Left hindlimb (tissue), 1 donor: ENCODE results near the gene PLCB4.

ENCODE experiments used
- DNase-seq: peaks from one replicate; pipeline ENCODE4 v3.0.0-alpha.2; 2018

PLCB4 gene

DNA sequence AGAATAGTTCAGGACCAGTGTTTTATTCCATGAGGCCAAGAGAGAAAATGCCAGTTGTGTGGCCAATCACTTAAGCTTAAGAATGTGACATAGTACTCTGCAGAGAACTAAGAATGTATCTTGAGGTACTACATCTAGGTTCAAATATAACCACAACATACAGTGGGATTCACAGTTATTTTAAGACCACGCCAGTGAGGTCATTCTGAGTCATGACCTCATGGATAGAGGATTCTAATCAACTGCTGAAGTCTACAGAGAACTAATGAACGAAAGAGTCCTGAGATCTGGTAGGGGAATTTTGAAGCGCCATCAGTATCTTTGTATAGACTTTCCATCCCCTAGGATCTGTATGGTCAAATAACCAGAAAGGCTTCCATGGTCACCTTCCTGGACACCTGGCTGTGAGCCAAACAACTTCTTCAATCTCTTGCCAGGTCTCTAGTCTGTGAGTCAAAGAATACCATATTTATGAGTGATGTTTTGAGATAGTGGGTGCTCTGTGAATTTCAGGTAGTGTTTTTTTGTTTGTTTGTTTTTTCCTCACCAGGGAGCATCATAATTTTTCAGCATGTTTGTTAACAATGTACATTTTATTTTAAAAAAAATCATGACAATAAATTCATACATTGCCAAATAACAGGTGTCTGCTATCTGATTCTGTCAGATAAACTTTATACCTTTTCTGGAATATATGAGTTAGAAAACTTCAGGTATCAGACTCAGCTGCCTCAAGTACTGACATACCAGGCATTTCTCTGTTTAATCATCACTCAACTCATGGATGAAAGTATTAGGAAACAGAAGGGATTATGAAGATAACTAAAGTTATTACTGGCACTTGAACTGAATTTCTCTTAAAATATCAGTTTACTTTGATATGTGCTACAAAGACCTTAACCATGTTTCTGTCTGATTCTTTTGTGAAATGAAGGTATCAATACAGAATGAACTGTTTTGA lies 217.9 kb downstream of the PLCB4 start:
- DNase-seq = no peak

DNA sequence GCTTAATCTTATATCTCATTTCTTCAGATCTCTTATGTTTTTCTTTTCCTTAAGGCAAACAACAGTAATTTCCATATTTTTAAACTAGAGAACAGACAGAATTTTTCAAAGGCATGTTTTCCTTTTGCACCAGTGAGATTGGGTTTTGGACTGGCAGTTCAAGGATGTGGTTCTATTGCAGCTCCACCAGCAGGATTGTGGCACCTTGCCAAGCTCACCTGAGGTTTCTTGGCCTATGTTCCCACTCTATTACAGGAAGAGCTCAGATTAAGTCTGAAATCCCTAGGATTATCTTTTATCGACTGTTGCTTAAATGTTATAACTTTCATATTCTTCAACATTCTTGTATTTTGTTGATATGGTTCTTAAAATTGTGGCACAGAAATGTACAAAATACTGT lies 218.9 kb downstream of the PLCB4 start:
- no peak for DNase-seq

DNA sequence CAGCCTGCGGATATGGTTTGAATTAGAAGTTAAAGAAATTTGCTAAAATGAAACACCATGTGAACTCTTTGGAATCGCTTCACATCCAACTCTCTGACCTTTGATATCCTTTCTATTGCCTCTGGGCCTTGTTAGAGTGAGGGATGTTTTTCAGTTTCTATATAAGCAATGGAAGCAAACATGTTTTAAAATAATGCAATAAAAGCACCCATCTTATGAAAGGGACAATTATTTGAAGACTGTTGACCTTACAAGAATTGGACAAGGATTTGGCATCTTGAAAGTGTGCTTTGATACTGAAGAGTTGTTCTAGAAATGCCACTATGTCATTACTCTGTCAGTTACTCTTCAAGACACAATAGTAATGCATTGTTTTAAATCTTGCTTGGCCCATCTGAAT lies 221.4 kb downstream of the PLCB4 start:
- DNase-seq = no peak

DNA sequence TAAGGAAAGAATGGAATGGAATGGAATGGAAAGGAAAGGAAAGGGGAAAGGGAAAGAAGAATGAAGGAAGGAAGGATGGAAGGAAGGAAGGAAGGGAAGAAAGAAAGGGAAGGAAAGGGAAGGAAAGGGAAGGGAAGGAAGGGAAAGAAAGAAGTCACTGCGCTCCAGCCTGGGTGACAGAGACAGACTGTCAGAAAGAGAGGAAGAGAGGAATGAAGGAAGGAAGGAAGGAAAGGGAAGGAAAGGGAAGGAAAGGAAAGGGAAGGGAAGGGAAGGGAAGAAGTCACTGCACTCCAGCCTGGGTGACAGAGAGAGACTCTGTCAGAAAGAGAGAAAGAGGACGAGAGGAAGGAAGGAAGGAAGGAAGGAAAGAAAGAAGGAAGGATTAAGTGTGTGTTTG lies 224.3 kb downstream of the PLCB4 start:
- DNase-seq = no peak

DNA sequence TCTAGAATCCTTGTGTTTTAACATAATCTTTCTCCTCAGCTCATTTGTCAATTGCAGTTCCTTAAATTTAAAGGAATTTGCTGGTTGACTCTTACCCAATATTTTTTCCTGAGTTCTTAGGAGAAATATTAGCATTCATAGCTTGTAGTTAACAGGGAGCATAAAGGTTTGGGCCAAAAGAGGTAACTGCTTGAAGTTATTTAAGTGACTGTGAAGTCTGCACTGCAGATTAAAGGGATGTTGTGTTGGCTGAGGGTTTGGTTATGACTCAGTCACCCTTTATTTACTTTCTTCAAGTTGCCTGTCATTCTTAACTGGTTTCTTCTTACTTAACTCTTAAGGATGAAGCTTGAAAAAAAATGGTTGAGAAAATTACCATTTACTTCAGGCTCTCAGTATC lies 225.2 kb downstream of the PLCB4 start:
- no peak for DNase-seq

DNA sequence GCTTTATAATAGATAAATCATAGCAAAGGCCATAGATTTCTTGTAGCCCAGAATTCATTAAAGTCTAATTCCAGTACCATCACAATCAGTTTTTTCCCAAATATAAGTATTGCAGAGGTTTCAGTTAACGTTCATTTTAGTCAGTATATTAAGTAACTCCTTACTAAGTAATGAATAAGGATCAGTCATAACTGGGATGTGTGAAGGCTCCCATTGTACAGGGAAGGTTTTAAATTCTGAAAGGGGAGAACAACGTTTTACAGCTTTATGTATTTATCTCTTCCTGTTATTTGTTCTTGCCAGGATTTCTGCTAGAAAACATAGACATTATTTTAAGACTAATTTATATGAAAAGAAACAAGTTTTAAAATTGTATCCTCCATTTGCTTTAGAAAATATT lies 230.0 kb downstream of the PLCB4 start:
- no peak for DNase-seq

DNA sequence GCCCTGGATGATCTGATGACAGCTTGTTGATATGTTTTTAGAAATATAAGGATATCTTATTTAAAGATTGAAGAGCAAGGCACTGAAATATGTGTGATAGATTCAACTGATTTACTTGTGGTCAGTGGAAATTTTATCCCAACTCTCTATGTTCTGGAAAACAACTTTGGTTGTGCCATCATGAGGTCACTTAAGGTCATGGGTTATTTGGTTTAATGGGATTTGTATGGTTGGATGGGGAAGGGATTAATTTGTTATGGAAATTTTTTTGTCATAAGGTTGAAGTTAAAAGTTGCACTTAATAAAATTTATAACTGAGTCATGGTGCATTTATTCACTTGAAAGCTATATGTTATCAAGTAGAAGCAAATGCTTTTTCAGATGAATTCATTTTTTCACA lies 231.2 kb downstream of the PLCB4 start:
- DNase-seq = no peak

DNA sequence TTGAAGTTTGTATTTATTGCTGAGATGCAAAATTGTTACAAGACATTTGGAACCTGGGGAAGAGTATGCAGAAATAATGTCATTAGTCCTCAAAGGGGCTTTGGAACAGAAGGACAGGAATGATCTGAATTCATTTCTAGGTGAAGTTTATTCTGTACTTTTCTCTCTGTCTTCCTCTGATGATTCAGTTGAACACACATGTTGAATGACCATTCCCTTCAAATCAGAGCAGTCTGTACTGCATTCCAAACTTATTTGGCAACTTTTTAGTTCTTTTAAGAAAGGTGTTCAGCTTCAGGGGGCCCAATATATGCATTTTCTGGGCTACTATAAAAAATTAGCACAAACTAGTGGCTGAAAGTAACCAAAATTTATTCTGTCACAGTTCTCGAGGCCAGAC lies 231.6 kb downstream of the PLCB4 start:
- DNase-seq = no peak

DNA sequence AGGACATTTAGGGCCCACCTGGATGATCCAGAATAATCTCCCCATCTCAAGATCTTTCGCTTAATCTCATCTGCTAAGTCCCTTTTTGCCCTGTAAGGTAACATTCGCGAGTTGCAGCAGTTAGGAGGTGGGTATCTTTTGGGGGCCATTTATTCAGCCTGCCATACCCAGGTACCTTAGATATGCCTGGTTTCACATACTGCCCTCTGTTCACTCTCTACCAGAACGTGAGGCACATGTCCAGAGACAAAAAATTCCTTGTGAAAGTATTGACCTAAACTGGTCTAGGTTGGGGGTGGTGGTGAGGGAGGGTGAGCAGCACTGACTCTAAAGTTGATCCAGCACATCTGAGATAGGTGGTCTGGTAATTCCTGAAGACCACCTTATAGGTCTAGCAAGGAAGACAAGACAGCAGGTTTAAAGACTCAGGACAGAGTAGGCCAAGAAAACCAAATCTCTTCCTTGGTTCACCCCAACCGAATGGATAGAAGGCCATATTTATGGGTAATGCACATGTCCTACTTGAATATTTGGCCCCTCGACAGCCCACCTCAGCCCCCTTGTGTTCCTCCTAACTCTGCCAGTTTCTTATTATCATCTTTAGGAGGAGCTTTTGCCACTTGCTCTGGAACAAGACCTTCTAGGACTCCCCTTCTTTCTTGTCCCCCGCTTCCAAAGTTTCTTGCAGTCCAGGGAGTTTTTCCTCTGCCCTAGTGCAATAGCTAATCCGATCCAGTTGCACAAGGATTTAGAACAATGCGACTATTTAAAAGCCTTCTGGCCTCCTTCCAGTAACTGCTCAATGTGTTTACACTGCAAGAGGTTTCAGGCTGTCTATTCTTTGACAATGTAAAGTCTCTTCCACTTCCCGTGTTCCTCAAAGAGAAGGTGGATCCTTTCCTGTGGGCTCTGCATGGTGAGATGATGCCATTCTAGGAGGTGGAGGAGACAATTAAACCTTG lies 232.5 kb downstream of the PLCB4 start:
- no peak for DNase-seq

DNA sequence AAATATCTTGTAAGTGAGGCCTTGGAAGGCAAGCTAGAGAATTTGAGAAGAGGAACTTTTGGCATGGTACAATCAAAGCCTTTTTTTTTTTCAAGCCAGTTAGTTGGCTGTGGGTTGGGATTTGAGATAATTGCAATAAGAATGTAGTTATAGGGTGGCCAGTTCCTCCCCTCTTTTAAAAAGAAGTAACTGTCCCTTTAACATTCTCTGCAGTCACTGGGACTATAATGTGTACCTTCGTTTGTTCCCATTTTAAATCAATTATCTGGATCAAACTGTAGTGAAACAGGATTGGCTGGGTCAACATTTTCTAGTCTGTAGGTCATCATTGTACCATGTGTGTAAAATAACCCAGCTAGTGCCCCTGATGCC lies 233.2 kb downstream of the PLCB4 start:
- no peak for DNase-seq

DNA sequence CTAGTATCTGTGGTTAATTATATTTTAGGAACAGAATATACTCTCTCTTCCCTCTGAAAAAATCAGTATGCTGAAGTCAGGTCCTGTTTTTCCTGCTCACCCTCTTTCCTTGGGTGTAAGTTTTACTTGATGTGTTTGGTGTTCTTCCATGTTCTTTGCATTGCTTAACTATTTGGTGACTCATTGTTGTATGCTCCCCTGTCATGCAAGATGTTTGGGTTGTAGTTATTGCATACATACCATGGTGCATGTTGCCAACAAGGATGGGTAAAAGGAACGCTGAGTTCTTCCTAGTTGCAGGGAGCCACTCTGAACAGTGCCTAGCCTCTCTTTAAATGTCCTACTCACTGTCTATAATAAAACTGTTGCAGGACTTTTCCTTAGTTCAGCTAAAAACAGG lies 237.6 kb downstream of the PLCB4 start:
- DNase-seq = no peak

DNA sequence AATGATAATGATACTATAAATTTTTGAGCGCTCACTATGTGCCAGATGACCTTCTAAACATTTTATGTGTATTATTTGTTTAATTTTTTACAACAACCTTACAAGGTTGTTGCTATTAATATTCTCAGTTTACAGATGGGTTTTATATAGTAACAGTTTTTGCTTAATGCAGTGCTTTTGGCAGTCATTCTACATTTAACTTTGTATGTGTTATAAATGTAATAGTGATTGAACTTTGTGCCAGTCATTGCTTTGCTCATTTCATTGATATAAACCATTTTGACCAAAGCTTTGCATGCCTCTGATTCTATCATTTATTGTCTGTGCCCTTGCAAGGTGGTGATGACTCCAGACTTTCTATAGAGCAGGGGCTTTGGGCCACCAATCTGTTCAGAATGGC lies 239.2 kb downstream of the PLCB4 start:
- no peak for DNase-seq

DNA sequence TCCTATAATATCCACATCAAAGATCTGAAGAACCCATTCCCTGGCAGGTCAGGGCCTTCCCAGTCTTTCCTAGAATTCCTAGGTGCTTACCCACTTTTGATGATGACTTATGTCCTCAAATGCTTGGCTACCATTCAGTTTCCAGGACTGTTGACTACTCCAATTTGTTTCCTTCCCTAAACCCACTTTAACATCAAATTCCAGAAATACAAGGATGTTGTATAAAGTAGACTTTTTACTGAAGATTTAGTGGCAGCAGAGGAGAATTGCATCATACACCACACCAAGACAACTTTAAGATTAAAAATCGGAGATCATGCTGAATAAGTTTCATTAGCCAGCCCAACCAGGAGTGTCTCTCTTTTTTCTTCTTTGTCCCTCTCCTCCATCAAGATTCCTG lies 242.2 kb downstream of the PLCB4 start:
- no peak for DNase-seq

DNA sequence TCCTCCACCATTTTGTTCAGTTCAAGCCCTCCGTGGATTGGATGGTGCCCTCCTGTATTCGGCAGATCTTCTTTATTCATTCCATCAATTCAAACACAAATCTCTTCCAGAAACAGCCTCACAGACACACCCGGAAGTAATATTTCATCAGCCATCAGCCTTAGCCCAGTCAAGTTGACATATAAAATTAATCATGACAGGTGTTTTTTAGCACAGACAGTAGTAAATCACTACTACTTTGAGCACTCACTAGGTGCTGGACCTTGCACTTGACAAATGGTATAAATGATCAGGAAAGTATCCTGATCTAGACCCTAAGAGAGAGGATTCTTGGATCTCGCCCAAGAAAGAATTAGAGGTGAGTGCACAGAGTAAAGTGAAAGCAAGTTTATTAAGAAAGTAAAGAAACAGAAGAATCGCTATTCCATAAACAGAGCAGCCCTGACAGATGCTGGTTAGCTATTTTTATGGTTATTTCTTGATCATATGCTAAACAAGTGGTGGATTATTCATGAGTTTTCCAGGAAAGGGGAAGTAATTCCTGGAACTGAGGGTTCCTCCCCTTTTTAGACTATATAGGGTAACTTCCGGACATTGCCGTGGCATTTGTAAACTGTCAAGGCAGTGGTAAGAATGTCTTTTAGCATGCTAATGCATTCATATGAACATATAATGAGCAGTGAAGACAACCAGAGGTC lies 250.9 kb downstream of the PLCB4 start:
- no peak for DNase-seq

DNA sequence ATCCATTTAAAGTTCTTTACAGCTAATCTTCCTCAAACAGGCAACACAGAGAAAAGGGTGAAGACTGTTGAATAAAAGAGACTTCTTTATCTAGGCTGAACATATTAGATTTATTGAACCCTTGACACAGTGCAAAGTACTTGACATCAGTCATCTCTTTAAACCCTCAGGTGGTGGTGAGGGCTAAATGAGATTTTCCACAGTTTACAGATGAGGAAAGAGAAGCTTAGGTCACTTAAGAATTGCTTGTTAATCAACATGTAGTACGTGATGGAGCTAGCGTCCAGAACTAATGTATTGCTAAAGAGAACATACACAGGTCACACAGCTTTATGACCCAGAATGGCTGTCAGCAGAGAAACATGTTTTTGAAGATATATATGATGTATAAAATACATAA lies 252.1 kb downstream of the PLCB4 start:
- DNase-seq = no peak

DNA sequence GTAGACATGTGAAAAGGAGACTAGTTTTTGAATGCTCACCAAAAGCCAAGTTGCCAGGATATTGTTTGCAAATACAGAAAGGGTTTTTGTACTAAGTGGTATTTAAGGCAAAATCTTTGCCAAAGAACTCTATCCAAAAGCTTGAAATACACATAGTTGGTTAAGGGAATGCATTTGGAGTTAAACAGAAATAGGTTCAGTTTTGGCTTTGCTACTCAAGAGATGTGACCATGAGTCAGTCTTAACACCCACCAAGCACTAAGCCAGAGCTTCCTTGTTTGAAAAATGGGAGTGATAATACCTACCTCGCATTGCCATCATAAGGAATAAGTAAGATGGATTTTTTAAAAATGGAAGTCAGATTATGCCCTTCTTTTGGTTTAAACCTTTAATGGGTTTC lies 253.8 kb downstream of the PLCB4 start:
- DNase-seq = no peak

DNA sequence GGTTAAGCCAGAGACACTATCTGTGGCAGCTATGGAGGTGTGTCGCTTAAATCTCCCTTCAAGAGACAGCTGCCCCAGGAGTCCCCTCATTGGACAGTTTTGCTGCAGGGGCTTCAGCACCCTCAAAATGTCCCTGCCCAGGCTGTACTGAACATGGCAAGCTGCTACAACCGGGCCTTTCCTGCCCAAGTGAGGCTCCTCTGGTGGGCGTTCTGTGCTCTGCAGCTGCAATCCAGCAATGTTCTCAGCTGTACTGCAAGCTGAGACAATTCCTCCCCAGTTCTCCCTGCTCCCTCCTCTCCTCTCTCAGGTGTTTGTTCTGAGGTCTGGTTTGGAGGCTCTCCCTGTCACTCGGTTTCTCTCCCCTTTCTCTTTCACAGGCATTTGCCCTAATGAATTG lies 254.7 kb downstream of the PLCB4 start:
- DNase-seq = no peak

DNA sequence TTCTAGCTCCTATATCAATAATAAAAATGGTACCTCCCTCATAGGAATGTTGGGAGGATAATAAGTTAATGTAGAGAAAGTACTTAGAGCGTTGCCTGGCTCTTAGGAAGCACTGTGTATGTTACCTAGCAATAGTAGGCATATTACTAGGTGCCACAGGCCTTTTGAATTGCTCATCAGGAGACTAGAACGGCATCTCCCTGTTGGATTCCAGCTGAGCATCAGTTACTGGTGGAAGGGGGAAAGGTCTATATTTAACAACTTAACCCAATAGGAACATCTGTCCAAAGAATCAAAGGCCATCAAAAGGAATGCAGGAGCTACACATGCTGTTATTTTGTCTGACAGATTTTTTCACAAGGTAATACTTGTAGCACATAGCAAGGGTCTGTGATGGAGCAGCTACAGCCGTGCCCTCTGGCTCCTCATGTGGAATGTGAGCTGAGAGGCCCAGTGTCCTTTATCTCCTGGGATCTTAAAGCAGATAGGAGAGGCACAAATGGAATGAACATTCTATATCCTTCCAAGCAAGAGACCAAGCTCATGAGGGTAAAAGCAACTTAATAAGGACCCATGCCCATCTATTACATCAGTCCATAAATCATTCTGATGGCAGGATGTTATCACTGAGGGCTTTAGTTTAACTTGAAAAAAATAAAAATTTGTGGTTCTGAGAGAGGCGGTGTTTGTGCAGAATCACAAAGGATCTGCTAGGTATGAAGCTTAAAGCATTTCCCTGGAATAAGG lies 260.6 kb downstream of the PLCB4 start:
- no peak for DNase-seq

DNA sequence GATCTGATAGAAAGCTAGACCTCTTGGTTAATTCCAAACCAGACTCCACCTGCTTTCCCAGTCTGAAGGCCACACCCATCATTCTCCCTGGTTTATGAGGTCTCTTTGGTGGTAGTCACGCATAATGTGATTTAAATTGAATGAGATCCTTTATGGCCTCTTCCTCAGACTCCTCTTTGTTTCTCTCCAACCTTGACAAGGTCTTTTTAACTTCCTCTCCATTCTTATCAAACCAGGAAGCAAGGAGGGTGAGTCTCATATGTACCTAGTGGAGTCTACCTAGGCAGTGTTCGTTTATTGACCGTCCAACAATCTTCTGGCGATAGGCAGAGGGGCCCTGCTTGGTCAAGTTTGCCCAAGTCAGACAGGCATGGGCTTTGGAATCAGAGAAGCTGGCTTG lies 261.3 kb downstream of the PLCB4 start:
- DNase-seq = no peak

DNA sequence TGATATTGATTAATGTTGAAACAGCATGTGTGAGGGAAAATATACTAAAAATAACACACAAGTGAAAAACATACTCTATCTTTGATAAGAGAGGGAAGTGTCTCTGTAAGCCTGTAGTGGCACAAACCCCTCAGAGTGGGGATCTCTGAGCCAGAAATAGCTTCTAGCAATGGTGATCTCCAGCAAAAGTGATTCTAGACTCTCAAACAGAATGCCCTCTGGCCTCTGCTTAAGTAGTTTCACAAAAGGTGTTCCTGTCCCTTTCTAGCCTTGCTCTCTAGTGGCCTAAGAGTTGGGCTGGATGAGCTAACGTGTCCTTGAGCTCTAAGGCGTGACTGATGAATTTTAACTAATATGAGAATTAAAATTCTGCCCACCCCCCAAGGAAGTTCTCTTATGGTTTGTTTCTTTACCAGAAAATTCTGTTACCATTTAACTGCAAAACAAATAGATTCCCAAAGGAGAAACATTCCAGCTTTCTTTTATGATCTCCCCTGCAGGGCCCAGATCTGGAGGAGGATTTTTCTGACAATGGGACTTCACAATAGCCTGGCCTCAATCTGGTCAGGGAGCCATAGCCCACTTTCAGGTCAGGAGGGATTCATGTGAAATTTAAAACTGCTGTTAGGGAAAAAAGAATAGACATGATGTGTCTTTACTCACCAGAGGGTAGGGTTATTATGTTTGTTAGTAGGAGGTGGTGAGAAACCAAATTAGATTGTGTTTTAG lies 263.0 kb downstream of the PLCB4 start:
- no peak for DNase-seq

DNA sequence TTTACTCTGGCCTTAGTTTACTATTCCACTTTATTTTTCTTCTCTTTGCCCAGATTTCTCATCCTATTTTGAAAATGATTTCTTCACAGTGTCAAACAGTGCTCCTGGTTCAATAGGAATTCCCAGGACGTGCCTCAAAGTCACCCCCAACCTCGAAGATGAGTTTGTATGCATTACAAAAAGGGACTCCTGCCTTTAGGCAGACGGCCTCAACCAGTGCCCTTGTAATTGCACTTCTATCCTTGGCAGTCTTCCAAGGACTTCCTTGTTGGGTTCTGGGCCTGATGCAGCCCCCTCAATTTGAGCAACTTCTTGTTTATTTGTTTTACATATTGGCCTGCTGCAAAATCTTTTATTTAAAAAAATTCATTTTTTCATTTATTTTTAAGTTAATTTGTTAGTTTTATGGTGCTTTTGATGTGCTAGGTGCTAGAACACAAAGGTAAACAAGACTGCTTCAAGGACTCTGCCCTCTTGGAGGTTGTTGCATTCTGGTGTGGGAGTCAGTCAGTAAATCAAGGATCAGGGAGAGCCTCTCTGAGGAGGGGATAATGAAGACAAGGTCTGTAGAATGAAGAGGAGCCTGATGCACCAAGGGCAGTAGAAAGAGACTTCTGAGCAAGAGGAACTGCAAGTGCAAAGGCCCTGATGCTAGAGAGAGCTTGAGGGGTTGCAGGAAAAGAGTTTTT lies 264.0 kb downstream of the PLCB4 start:
- DNase-seq = no peak
